AG09309 (cell line): Measurements from ENCODE around the gene SCG5.

Experiments used
- DNase-seq: peaks from one replicate; pipeline ENCODE4 v3.0.0-alpha.2; 2010; ENCODE audit warnings: low read depth
- H3K4me3 ChIP-seq: 2 replicates; pipeline ENCODE4 v1.5.1; 2011; ENCODE audit warnings: mild to moderate bottlenecking, low read depth, low read length, moderate library complexity; ENCODE audit not compliant: control insufficient read depth
- CTCF ChIP-seq: IDR thresholded peaks from 2 replicates; pipeline ENCODE4 v1.5.1; 2011; ENCODE audit warnings: mild to moderate bottlenecking, low read depth, low read length, inconsistent platforms; ENCODE audit not compliant: insufficient read depth, control insufficient read depth; ENCODE audit errors: missing control alignments

The SCG5 gene

GRCh38 chr15:32718821-32719716 is 77.6 kb downstream of the SCG5 start:
- no peak for TF ChIP-seq CTCF
- no peak for DNase-seq
- H3K4me3 ChIP-seq: peak overlapping the region; percentile 83

GRCh38 chr15:32721596-32721995 is 80.1 kb downstream of the SCG5 start:
- no peak for DNase-seq
- no peak for TF ChIP-seq CTCF
- H3K4me3 ChIP-seq: peak overlapping the region; percentile 83

- TF ChIP-seq CTCF: no peak
Measured at GRCh38 chr15:32722136-32722535, 80.6 kb downstream of the SCG5 start.

GRCh38 chr15:32723171-32723948 is 81.8 kb downstream of the SCG5 start:
- TF ChIP-seq CTCF: no peak
- no peak for DNase-seq
- no peak overlapping the region for H3K4me3 ChIP-seq

More at GRCh38 chr15:32722136-32722535, 80.6 kb downstream of the SCG5 start:
- H3K4me3 ChIP-seq: no peak overlapping the region
- no peak for DNase-seq

- no peak for TF ChIP-seq CTCF
- DNase-seq: no peak
- no peak overlapping the region for H3K4me3 ChIP-seq
Measured at GRCh38 chr15:32729700-32730395, 88.3 kb downstream of the SCG5 start.
